Neutrophil (primary cell): Measurements from ENCODE around the gene MEF2A.

Experiments used
- H3K27ac ChIP-seq: fragments of 200-600 bp; sonication (generic); 2 replicates; pipeline ENCODE4 v1.5.1; 2016; ENCODE audit warnings: mild to moderate bottlenecking, moderate library complexity
- H3K27me3 ChIP-seq: fragments of 200-600 bp; sonication (generic); 2 replicates; pipeline ENCODE4 v1.6.0; 2016; ENCODE audit warnings: mild to moderate bottlenecking
- H3K36me3 ChIP-seq: fragments of 200-600 bp; sonication (generic); 2 replicates; pipeline ENCODE4 v1.5.1; 2017
- H3K4me1 ChIP-seq, 2 experiments: fragments of 200-600 bp in 1 of 2; sonication (generic) in 1 of 2; 1 replicate in 1 of 2; 2 replicates in 1 of 2; pipeline versions ENCODE4 v1.5.1 to v1.6.1; 2013 to 2016; ENCODE audit warnings: low read depth in 1 of 2, low read length in 1 of 2, mild to moderate bottlenecking in 1 of 2, moderate library complexity in 1 of 2; ENCODE audit not compliant: control insufficient read depth in 1 of 2, insufficient read depth in 1 of 2
- H3K4me3 ChIP-seq, 2 experiments: fragments of 200-600 bp in 1 of 2; sonication (generic) in 1 of 2; 1 replicate in 1 of 2; 2 replicates in 1 of 2; pipeline ENCODE4 v1.5.1; 2013 to 2016; ENCODE audit warnings: low read depth in 1 of 2, low read length in 1 of 2, mild to moderate bottlenecking in 1 of 2, moderate library complexity in 1 of 2
- H3K9me3 ChIP-seq: fragments of 200-600 bp; sonication (generic); 2 replicates; pipeline ENCODE4 v1.5.1; 2016
- CTCF ChIP-seq: fragments of 200-600 bp; sonication (generic); IDR thresholded peaks from 2 replicates; pipeline ENCODE4 v1.5.1; 2016; ENCODE audit warnings: antibody characterized with exemption

Gene MEF2A

GRCh38 chr15:99763827-99764226, 198.0 kb downstream of the MEF2A start:
- no peak for TF ChIP-seq CTCF
- H3K9me3 ChIP-seq: no peaks in the 10 kb centered on the region
- H3K27ac ChIP-seq: no peak overlapping the region
- H3K36me3 ChIP-seq: no peaks in the 10 kb centered on the region
- H3K4me3 ChIP-seq: no peak overlapping the region
- H3K27me3 ChIP-seq: no peaks in the 10 kb centered on the region
- no peaks in the 10 kb centered on the region for H3K4me1 ChIP-seq

- TF ChIP-seq CTCF: no peak
- H3K4me1 ChIP-seq: no peaks in the 10 kb centered on the region
Observed at GRCh38 chr15:99764522-99764921, 198.7 kb downstream of the MEF2A start.

More at GRCh38 chr15:99764522-99764921, 198.7 kb downstream of the MEF2A start:
- Histone ChIP-seq H3K36me3 (no peaks in the 10 kb centered on the region), H3K27ac (no peak overlapping the region), H3K9me3 (no peaks in the 10 kb centered on the region), H3K4me3 (no peak overlapping the region), H3K27me3 (no peaks in the 10 kb centered on the region)
